Neutrophil (primary cell): ENCODE measurements around the gene RNU1-3.
"Not testable (repeated sequence)": the region's sequence is repeated elsewhere in the genome, so short reads cannot be mapped to it uniquely, and the experiment has no call there.

Experiments used
- H3K27ac ChIP-seq: fragments of 200-600 bp; sonication (generic); 2 replicates; pipeline ENCODE4 v1.5.1; 2016; ENCODE audit warnings: mild to moderate bottlenecking, moderate library complexity
- H3K27me3 ChIP-seq: fragments of 200-600 bp; sonication (generic); 2 replicates; pipeline ENCODE4 v1.6.0; 2016; ENCODE audit warnings: mild to moderate bottlenecking
- H3K36me3 ChIP-seq: fragments of 200-600 bp; sonication (generic); 2 replicates; pipeline ENCODE4 v1.5.1; 2017
- H3K4me1 ChIP-seq, 2 experiments: fragments of 200-600 bp in 1 of 2; sonication (generic) in 1 of 2; 1 replicate in 1 of 2; 2 replicates in 1 of 2; pipeline versions ENCODE4 v1.5.1 to v1.6.1; 2013 to 2016; ENCODE audit warnings: low read depth in 1 of 2, low read length in 1 of 2, mild to moderate bottlenecking in 1 of 2, moderate library complexity in 1 of 2; ENCODE audit not compliant: control insufficient read depth in 1 of 2, insufficient read depth in 1 of 2
- H3K4me3 ChIP-seq, 2 experiments: fragments of 200-600 bp in 1 of 2; sonication (generic) in 1 of 2; 1 replicate in 1 of 2; 2 replicates in 1 of 2; pipeline ENCODE4 v1.5.1; 2013 to 2016; ENCODE audit warnings: low read depth in 1 of 2, low read length in 1 of 2, mild to moderate bottlenecking in 1 of 2, moderate library complexity in 1 of 2
- H3K9me3 ChIP-seq: fragments of 200-600 bp; sonication (generic); 2 replicates; pipeline ENCODE4 v1.5.1; 2016
- TF ChIP-seq, protein P1 (sequence below): fragments of 200-600 bp; sonication (generic); IDR thresholded peaks from 2 replicates; pipeline ENCODE4 v1.5.1; 2016; ENCODE audit warnings: antibody characterized with exemption

Gene RNU1-3

GRCh38 chr1:16687132-16687800, 20.5 kb upstream of the RNU1-3 start:
- not testable (repeated sequence) for H3K27ac ChIP-seq, H3K4me3 ChIP-seq, H3K36me3 ChIP-seq, H3K4me1 ChIP-seq, H3K9me3 ChIP-seq
- H3K27me3 ChIP-seq: peaks cover 25% of the 10 kb centered on the region

DNA sequence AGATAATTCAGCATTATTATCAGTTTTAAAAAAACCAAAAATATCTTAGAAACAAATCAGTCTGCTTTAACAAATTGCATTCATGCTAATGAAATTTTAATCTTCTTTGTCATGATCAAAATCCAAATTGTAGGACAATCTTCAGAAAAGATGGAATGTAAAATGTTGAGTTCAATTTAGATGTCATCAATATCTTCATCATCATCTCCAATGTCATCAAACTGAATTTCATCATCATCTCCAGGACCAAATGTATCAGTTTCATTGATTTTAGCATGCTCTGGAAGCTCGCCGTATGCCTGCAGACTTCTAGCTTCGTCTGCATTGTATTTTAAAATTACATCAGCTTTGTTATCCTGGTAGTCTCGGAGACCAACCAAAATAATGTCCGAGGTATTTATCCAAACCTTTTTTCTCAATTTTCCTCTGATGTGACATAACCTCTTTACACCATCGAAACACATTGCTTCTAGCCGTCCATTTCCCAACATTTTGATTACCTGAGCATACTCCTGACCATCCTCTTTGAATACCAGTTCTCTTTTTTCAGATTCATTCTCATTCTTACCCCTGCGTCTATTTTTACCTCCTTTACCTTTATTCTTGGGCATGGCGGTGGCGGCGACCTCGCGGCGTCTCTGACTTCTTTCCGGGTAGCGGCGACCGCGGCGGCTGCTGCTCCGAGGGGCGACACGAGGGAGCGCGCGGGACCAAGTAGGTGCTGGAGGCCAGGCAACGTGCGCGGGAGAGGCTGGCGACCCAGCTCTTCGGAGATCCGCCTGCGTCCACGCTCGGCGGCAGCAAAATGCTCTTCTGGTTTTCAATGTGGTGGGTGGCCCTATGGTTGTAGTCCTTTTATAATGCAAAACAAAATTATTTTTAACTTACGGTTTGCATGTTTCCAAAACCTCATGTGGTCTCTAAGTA, 19.0 kb upstream of the RNU1-3 start:
- H3K36me3 ChIP-seq, H3K9me3 ChIP-seq, H3K4me3 ChIP-seq, H3K4me1 ChIP-seq, H3K27ac ChIP-seq: not testable (repeated sequence)
- peaks cover 11% of the 10 kb centered on the region for H3K27me3 ChIP-seq

DNA sequence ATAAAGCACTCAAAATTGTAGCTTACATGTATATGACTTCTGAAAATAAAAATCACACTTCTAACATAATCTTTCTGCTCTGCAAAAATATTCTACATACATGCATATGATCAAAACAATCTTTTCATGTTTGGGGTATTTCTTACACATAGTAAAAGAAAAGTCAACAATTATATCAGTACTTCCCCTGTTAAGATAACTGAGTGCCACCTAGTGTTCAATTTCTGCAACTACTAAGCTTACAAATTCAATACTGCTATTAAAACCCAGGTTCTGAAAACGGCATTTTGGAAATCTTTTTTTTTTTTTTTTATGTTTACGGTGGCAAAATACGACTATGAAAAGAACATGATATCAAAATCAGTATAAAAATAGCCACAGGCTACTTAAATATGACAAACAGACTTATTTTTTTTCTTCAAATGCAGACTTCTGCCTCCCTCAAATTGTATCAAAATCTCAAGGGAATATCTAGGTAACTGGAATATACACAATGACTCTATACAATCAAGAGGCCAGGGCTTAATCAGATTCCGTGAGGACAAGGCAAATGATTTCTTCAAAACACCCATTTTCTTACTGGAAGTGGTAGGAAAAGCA, 18.1 kb upstream of the RNU1-3 start:
- H3K36me3 ChIP-seq, H3K9me3 ChIP-seq, H3K4me1 ChIP-seq, H3K4me3 ChIP-seq, H3K27ac ChIP-seq: not testable (repeated sequence)
- peaks cover 11% of the 10 kb centered on the region for H3K27me3 ChIP-seq

GRCh38 chr1:16684152-16684551, 17.4 kb upstream of the RNU1-3 start:
- H3K4me1 ChIP-seq, H3K9me3 ChIP-seq, H3K36me3 ChIP-seq, H3K4me3 ChIP-seq, H3K27ac ChIP-seq: not testable (repeated sequence)
- peaks cover 16% of the 10 kb centered on the region for H3K27me3 ChIP-seq

GRCh38 chr1:16682803-16683202, 16.1 kb upstream of the RNU1-3 start:
- peaks cover 28% of the 10 kb centered on the region for H3K27me3 ChIP-seq
- H3K36me3 ChIP-seq, H3K4me1 ChIP-seq, H3K4me3 ChIP-seq, H3K9me3 ChIP-seq, H3K27ac ChIP-seq: not testable (repeated sequence)

- H3K4me3 ChIP-seq, H3K27ac ChIP-seq, H3K9me3 ChIP-seq, H3K4me1 ChIP-seq, H3K36me3 ChIP-seq: not testable (repeated sequence)
- peaks cover 30% of the 10 kb centered on the region for H3K27me3 ChIP-seq
Measured at GRCh38 chr1:16680366-16680765, 13.6 kb upstream of the RNU1-3 start.

DNA sequence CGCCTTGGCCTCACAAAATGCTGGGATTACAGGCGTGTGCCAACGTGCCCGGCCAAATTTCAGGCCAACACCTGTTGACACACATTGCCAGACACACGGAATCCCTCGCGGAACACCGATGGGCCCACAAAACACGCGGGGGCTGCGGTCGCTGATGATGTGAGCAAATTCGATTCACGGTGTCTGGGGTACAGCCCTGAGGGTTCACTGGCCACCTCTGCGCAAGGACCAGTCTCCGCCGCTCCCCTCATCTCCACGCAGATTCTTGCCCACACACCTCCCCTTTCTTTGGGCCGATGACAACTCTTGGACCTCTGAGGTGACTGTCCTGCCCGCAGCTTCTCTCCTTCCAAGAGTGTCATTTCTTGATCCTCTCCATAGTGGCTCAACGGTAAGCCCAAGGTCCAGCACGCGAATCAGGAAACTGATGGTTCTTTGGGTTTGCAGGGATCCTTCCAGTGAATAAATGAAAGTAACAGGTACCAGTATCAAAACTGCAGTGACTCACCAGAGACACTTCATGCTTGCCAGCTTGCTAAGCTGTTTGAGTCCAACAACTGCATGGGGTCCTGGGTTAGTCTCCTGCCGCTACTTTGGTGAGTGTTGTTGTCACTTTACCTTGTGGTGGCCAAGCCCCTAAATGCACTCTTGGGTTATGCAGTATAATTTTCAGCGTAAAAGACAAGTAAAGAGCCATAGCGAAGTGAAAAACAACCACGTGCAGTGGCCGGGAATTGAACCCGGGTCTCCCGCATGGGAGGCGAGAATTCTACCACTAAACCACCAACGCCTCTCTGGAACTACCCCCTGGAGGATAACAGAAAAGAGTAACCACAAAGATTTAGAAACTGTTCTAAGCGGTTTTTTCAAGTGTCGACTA, 11.0 kb upstream of the RNU1-3 start:
- TF ChIP-seq, protein P1, sequence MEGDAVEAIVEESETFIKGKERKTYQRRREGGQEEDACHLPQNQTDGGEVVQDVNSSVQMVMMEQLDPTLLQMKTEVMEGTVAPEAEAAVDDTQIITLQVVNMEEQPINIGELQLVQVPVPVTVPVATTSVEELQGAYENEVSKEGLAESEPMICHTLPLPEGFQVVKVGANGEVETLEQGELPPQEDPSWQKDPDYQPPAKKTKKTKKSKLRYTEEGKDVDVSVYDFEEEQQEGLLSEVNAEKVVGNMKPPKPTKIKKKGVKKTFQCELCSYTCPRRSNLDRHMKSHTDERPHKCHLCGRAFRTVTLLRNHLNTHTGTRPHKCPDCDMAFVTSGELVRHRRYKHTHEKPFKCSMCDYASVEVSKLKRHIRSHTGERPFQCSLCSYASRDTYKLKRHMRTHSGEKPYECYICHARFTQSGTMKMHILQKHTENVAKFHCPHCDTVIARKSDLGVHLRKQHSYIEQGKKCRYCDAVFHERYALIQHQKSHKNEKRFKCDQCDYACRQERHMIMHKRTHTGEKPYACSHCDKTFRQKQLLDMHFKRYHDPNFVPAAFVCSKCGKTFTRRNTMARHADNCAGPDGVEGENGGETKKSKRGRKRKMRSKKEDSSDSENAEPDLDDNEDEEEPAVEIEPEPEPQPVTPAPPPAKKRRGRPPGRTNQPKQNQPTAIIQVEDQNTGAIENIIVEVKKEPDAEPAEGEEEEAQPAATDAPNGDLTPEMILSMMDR: no peak
- Histone ChIP-seq H3K27ac (no peak overlapping the region), H3K4me3 (no peak overlapping the region), H3K36me3 (no peaks in the 10 kb centered on the region), H3K27me3 (peaks cover 30% of the 10 kb centered on the region), H3K9me3 (no peaks in the 10 kb centered on the region), H3K4me1 (no peaks in the 10 kb centered on the region)

GRCh38 chr1:16676661-16677523, 10.1 kb upstream of the RNU1-3 start:
- H3K4me3 ChIP-seq, H3K27ac ChIP-seq, H3K9me3 ChIP-seq, H3K4me1 ChIP-seq, H3K36me3 ChIP-seq: not testable (repeated sequence)
- H3K27me3 ChIP-seq: peaks cover 30% of the 10 kb centered on the region

DNA sequence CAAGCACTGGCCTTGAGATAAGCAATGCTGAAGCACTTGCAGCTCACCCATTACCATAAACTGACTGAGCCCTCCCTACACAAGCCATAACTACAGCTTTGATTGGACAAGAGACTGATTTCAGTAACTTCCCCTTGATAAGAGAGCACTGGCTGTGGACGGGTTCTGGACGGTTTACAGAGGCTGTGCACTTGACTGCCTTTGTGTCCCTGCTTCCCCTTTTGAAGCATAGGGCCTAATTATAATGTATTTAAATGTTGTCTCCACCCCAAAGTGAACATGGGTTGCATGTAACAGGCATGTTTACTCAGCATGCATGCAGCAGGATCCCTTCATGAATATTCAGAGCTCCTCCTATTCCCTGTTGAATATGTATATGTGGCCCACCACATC, 8.4 kb upstream of the RNU1-3 start:
- peaks cover 30% of the 10 kb centered on the region for H3K27me3 ChIP-seq
- H3K4me3 ChIP-seq, H3K36me3 ChIP-seq, H3K4me1 ChIP-seq, H3K9me3 ChIP-seq, H3K27ac ChIP-seq: not testable (repeated sequence)

DNA sequence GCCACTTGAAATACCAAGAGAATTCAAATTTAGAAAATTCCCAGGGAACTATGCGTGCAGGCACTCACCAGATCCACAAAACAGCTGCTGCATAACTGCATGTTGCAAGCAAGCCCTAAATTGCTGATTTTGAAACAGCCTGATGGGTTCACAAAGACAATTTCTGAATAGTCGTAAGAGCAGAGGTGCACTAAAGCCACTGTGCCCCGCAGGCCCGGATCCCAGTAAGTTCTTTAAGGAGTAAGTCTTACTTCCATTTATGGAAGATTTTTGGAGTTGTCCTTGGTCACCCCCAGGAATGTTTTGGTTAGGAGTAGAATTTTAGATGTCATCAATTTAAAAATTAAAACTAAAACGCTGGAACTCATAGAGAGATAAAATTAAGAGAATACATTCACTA, 7.2 kb upstream of the RNU1-3 start:
- H3K36me3 ChIP-seq, H3K9me3 ChIP-seq, H3K4me1 ChIP-seq, H3K4me3 ChIP-seq, H3K27ac ChIP-seq: not testable (repeated sequence)
- peaks cover 24% of the 10 kb centered on the region for H3K27me3 ChIP-seq

- H3K27me3 ChIP-seq, H3K36me3 ChIP-seq, H3K4me1 ChIP-seq, H3K4me3 ChIP-seq, H3K9me3 ChIP-seq, H3K27ac ChIP-seq: not testable (repeated sequence)
Measured at GRCh38 chr1:16665836-16666235, 912 bp downstream of the RNU1-3 start.
